SK-N-SH (cell line): ENCODE results near the gene NCKAP5. TPM values are rescaled to one million over a fixed set of nuclear protein-coding genes. Genes with fewer than 3 reads are reported as not detected.
A peak's percentile ranks its signal among the peaks of the same experiment; 100 is the strongest.

Experiments
- CTCF ChIA-PET: fragments of 300-600, 350-600 bp; formaldehyde crosslinking; extraction: SDS; loops from one replicate; lab custom pipeline; 2021; lab: Yijun Ruan, JAX
- POLR2A ChIA-PET: fragments of 350-600 bp; sonication (Branson Sonifier 250); formaldehyde crosslinking; extraction: SDS; loops from one replicate; lab custom pipeline; 2020; ENCODE audit warnings: antibody characterized with exemption, inconsistent platforms; lab: Yijun Ruan, JAX
- DNase-seq: peaks from one replicate; pipeline ENCODE4 v3.0.0; 2012
- H2AFZ ChIP-seq: fragments of 200-600 bp; sonication (generic); 2 replicates; pipeline ENCODE4 v1.8.1; 2016; ENCODE audit warnings: antibody characterized with exemption, mild to moderate bottlenecking, low read depth
- H3F3A ChIP-seq: fragments of 200-600 bp; sonication (generic); replicated peaks from 2 replicates; pipeline ENCODE3; 2016; ENCODE audit warnings: antibody characterized with exemption, mild to moderate bottlenecking; ENCODE audit not compliant: insufficient read depth
- H3K27ac ChIP-seq, 2 experiments: fragments of 200-500 bp in 1 of 2; fragments of 200-600 bp in 1 of 2; sonication (Bioruptor generic) in 1 of 2; sonication (generic), shearing (Covaris generic) in 1 of 2; 2 replicates each; pipeline versions ENCODE4 v1.5.1 to v1.6.1; 2014 to 2016; ENCODE audit warnings: low read depth in 2 of 2, inconsistent platforms in 1 of 2, low read length in 1 of 2, mild to moderate bottlenecking in 1 of 2, mixed read lengths in 1 of 2
- H3K27me3 ChIP-seq: fragments of 200-600 bp; sonication (generic), shearing (Covaris generic); 2 replicates; pipeline ENCODE4 v1.6.1; 2016; ENCODE audit warnings: mixed run types; ENCODE audit not compliant: insufficient read depth
- H3K36me3 ChIP-seq, 2 experiments: fragments of 200-500 bp in 1 of 2; fragments of 200-600 bp in 1 of 2; sonication (Bioruptor generic) in 1 of 2; sonication (generic) in 1 of 2; replicated peaks in 1 of 2; 2 replicates each; pipeline versions ENCODE3 to v1.5.1; 2014 to 2016; ENCODE audit warnings: low read length in 1 of 2, mild to moderate bottlenecking in 1 of 2; ENCODE audit not compliant: insufficient read depth in 2 of 2, control insufficient read depth in 1 of 2
- H3K4me1 ChIP-seq, 2 experiments: fragments of 200-500 bp in 1 of 2; fragments of 200-600 bp in 1 of 2; sonication (Bioruptor generic) in 1 of 2; sonication (generic), shearing (Covaris generic) in 1 of 2; 2 replicates each; pipeline versions ENCODE4 v1.5.1 to v1.6.1; 2014 to 2016; ENCODE audit warnings: low read depth in 1 of 2, low read length in 1 of 2, mixed run types in 1 of 2; ENCODE audit not compliant: insufficient read depth in 2 of 2, control insufficient read depth in 1 of 2
- H3K4me2 ChIP-seq: fragments of 200-600 bp; sonication (generic), shearing (Covaris generic); 2 replicates; pipeline ENCODE4 v1.6.1; 2017; ENCODE audit warnings: mixed run types
- H3K4me3 ChIP-seq, 2 experiments: fragments of 200-500 bp in 1 of 2; fragments of 200-600 bp in 1 of 2; sonication (Bioruptor generic) in 1 of 2; sonication (generic), shearing (Covaris generic) in 1 of 2; 2 replicates each; pipeline versions ENCODE4 v1.5.1 to v1.8.1; 2014 to 2016; ENCODE audit warnings: low read depth in 2 of 2, inconsistent platforms in 1 of 2, low read length in 1 of 2, mild to moderate bottlenecking in 1 of 2, mixed read lengths in 1 of 2, moderate library complexity in 1 of 2
- H3K79me2 ChIP-seq: fragments of 200-600 bp; sonication (generic); 2 replicates; pipeline ENCODE4 v1.8.1; 2017; ENCODE audit warnings: mild to moderate bottlenecking; ENCODE audit not compliant: insufficient read depth
- H3K9ac ChIP-seq: fragments of 200-600 bp; sonication (generic); 2 replicates; pipeline ENCODE4 v1.6.1; 2017; ENCODE audit warnings: mixed run types
- H3K9me2 ChIP-seq: fragments of 200-600 bp; sonication (generic); 2 replicates; pipeline ENCODE4 v1.6.1; 2017; ENCODE audit warnings: mixed run types
- H3K9me3 ChIP-seq: fragments of 200-600 bp; sonication (generic); 2 replicates; pipeline ENCODE4 v1.6.1; 2017; ENCODE audit warnings: mixed run types, mild to moderate bottlenecking, moderate library complexity
- H4K20me1 ChIP-seq: fragments of 200-600 bp; sonication (generic); 2 replicates; pipeline ENCODE4 v1.6.1; 2017; ENCODE audit warnings: mild to moderate bottlenecking, mixed run types; ENCODE audit not compliant: insufficient read depth
- CHD2 ChIP-seq: fragments of 150-350 bp; IDR thresholded peaks from 2 replicates; pipeline ENCODE4 v1.6.1; 2018; ENCODE audit warnings: low read length; ENCODE audit not compliant: partially characterized antibody
- ELF1 ChIP-seq: IDR thresholded peaks from 2 replicates; pipeline ENCODE4 v1.4.0; 2012
- EP300 ChIP-seq, 2 experiments: IDR thresholded peaks; 2 replicates each; pipeline versions ENCODE4 v1.4.0 to v1.6.1; 2012; ENCODE audit warnings: borderline replicate concordance in 1 of 2, low read depth in 1 of 2, low read length in 1 of 2
- EZH2phosphoT487 ChIP-seq: fragments of 200-600 bp; sonication (generic); IDR thresholded peaks from 2 replicates; pipeline ENCODE4 v1.6.1; 2017; ENCODE audit warnings: low read depth, mixed run types, mild to moderate bottlenecking, antibody characterized with exemption, moderate library complexity, borderline replicate concordance
- FOSL2 ChIP-seq: IDR thresholded peaks from 2 replicates; pipeline ENCODE4 v1.4.0; 2012; ENCODE audit warnings: low read depth, mild to moderate bottlenecking, moderate library complexity, borderline replicate concordance
- GABPA ChIP-seq: IDR thresholded peaks from 2 replicates; pipeline ENCODE4 v1.4.0; 2012; ENCODE audit warnings: low read depth, mild to moderate bottlenecking
- MAX ChIP-seq: IDR thresholded peaks from 2 replicates; pipeline ENCODE4 v1.4.0; 2012; ENCODE audit warnings: low read depth
- MEF2A ChIP-seq: IDR thresholded peaks from 2 replicates; pipeline ENCODE4 v1.4.0; 2012; ENCODE audit warnings: low read depth, borderline replicate concordance
- NRF1 ChIP-seq: IDR thresholded peaks from 2 replicates; pipeline ENCODE4 v1.6.1; 2012; ENCODE audit warnings: low read depth, mild to moderate bottlenecking, low read length
- RAD21 ChIP-seq: IDR thresholded peaks from 2 replicates; pipeline ENCODE4 v1.6.1; 2012; ENCODE audit warnings: mild to moderate bottlenecking, low read length
- RCOR1 ChIP-seq: fragments of 150-350 bp; IDR thresholded peaks from 2 replicates; pipeline ENCODE4 v1.6.1; 2017; ENCODE audit warnings: antibody characterized with exemption, low read length
- REST ChIP-seq: IDR thresholded peaks from 2 replicates; pipeline ENCODE4 v1.6.1; 2012; ENCODE audit warnings: mild to moderate bottlenecking, low read depth, low read length, moderate library complexity
- RXRA ChIP-seq: IDR thresholded peaks from 2 replicates; pipeline ENCODE4 v1.4.0; 2012; ENCODE audit warnings: low read depth, mild to moderate bottlenecking, borderline replicate concordance
- SIN3A ChIP-seq: IDR thresholded peaks from 2 replicates; pipeline ENCODE4 v1.6.1; 2012; ENCODE audit warnings: low read depth, mild to moderate bottlenecking, low read length, moderate library complexity, borderline replicate concordance
- TAF1 ChIP-seq: IDR thresholded peaks from 2 replicates; pipeline ENCODE4 v1.6.1; 2012; ENCODE audit warnings: low read depth, mild to moderate bottlenecking, low read length, moderate library complexity, borderline replicate concordance
- TCF12 ChIP-seq: IDR thresholded peaks from 2 replicates; pipeline ENCODE4 v1.4.0; 2012
- TEAD4 ChIP-seq: IDR thresholded peaks from 2 replicates; pipeline ENCODE4 v1.4.0; 2012; ENCODE audit warnings: mild to moderate bottlenecking, borderline replicate concordance; ENCODE audit not compliant: insufficient read depth
- YY1 ChIP-seq: IDR thresholded peaks from 2 replicates; pipeline ENCODE4 v1.4.0; 2012; ENCODE audit warnings: low read depth, mild to moderate bottlenecking
- WGBS: methylation state at CpG from one replicate; pipeline ENCODE4 v1.1.6; 2017; ENCODE audit warnings: low lambda C conversion rate; 5-methylcytosine and 5-hydroxymethylcytosine counted together
- polyA plus RNA-seq, 3 experiments: library from polyadenylated mRNA; depleted of rRNA; stranded (reverse); fragments of >200 nt; gene quantifications; 2 replicates each; pipeline ENCODE4 v1.2.3, GENCODE V29; 2012
- TF ChIP-seq, protein P1 (sequence below): fragments of 200-600 bp; sonication (generic); IDR thresholded peaks from 2 replicates; pipeline ENCODE4 v1.6.1; 2017; ENCODE audit warnings: antibody characterized with exemption, mild to moderate bottlenecking, moderate library complexity

Gene NCKAP5
- polyA plus RNA-seq, 1 of the 3 experiments (the other 2 are of a cell fraction) = 0.02 TPM

DNA sequence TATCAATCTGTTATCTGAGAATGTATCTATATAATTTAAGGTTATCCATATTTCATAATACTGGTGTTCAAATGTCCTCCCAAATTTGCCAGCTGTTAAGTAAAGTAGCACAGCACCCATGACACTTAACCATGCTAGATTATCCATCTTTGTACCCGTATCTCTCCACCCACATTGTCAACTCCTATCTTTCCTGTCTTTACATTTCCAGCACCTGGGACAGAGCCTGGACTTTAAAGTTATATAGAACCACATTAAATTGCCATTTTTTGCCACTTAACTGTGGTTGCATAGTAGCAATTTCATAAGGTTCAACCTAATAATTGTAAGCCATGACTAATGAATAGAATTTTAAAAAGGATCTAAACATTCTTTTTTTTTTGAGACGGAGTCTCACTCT lies 226.7 kb downstream of the NCKAP5 start:
- no peaks in the 10 kb centered on the region for H3K9me2 ChIP-seq
- H3K4me2 ChIP-seq = no peak overlapping the region
- H3K4me1 ChIP-seq = no peaks in the 10 kb centered on the region
- H3K4me3 ChIP-seq = no peak overlapping the region
- H3K79me2 ChIP-seq = no peaks in the 10 kb centered on the region
- no peak overlapping the region for H3K27ac ChIP-seq
- POLR2A ChIA-PET = no interaction called here
- CTCF ChIA-PET = interaction anchor here (1.3 kb wide), 1 partner anchor 10 kb away, joined by 5 read pairs; no protein-coding TSS in a partner anchor
- WGBS = 40% methylated on average over 2 of the region's 2 CpGs
- no peak for DNase-seq
- H3K9me3 ChIP-seq = no peaks in the 10 kb centered on the region
- H3K36me3 ChIP-seq = no peaks in the 10 kb centered on the region
- TF ChIP-seq YY1 (no peak), SIN3A (no peak), TCF12 (no peak), NRF1 (no peak), TEAD4 (no peak), CHD2 (no peak), GABPA (no peak), REST (peak; percentile 51; the same call in 1 of the 2 replicates), ELF1 (no peak)
- no peaks in the 10 kb centered on the region for H3F3A ChIP-seq
- H3K27me3 ChIP-seq = no peaks in the 10 kb centered on the region
- H4K20me1 ChIP-seq = no peaks in the 10 kb centered on the region
- H2AFZ ChIP-seq = no peak overlapping the region
- no peak overlapping the region for H3K9ac ChIP-seq

DNA sequence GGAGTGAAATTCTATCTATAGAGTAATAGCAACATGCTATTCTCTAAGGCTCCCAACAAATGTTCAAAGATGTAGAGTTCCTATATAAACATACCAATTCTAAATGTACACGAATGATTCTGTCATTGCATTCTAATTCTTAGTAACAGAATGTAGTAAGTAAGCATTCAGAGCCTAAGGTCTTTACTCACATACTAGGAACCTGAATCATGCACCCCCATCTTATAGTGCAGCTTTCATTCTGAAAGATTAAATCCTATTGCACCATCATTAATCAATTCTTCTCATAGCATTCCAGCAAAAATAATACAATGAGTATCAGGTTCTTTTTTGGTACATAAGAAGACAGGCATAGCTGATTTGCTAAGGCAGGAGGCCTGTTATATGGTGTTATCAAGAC lies 230.0 kb downstream of the NCKAP5 start:
- H3K27ac ChIP-seq = no peak overlapping the region
- H3K79me2 ChIP-seq = no peaks in the 10 kb centered on the region
- H4K20me1 ChIP-seq = no peaks in the 10 kb centered on the region
- no peak overlapping the region for H2AFZ ChIP-seq
- no peak overlapping the region for H3K9ac ChIP-seq
- no peak overlapping the region for H3K4me2 ChIP-seq
- H3K9me2 ChIP-seq = no peaks in the 10 kb centered on the region
- CTCF ChIA-PET = interaction anchor here (1.0 to 1.4 kb wide), 2 partner anchors 16 to 19 kb away, joined by 3 read pairs; no protein-coding TSS in a partner anchor
- H3K27me3 ChIP-seq = no peaks in the 10 kb centered on the region
- no peaks in the 10 kb centered on the region for H3K4me1 ChIP-seq
- no peak for DNase-seq
- no peaks in the 10 kb centered on the region for H3F3A ChIP-seq
- H3K9me3 ChIP-seq = no peaks in the 10 kb centered on the region
- POLR2A ChIA-PET = no interaction called here
- H3K36me3 ChIP-seq = no peaks in the 10 kb centered on the region
- H3K4me3 ChIP-seq = no peak overlapping the region
- 0% methylated on average over 1 of the region's 1 CpG for WGBS
- TF ChIP-seq REST (no peak), RAD21 (no peak), RCOR1 (no peak), NRF1 (no peak), TEAD4 (no peak), RXRA (no peak), MEF2A (no peak), EZH2phosphoT487 (no peak), MAX (no peak), EP300 (IDR thresholded peaks at IDR 0.05; ENCODE audit: borderline replicate concordance in 1 of 2, low read depth in 1 of 2, low read length in 1 of 2) (no peak), TCF12 (no peak), TAF1 (no peak), FOSL2 (no peak)
- TF ChIP-seq, protein P1, sequence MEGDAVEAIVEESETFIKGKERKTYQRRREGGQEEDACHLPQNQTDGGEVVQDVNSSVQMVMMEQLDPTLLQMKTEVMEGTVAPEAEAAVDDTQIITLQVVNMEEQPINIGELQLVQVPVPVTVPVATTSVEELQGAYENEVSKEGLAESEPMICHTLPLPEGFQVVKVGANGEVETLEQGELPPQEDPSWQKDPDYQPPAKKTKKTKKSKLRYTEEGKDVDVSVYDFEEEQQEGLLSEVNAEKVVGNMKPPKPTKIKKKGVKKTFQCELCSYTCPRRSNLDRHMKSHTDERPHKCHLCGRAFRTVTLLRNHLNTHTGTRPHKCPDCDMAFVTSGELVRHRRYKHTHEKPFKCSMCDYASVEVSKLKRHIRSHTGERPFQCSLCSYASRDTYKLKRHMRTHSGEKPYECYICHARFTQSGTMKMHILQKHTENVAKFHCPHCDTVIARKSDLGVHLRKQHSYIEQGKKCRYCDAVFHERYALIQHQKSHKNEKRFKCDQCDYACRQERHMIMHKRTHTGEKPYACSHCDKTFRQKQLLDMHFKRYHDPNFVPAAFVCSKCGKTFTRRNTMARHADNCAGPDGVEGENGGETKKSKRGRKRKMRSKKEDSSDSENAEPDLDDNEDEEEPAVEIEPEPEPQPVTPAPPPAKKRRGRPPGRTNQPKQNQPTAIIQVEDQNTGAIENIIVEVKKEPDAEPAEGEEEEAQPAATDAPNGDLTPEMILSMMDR = no peak
